Left ventricle myocardium inferior (tissue), 1 donor: ENCODE measurements around the gene GDAP1L1. TPM values are rescaled to one million over a fixed set of nuclear protein-coding genes. Genes with fewer than 3 reads are reported as not detected.
A peak's percentile ranks its signal among the peaks of the same experiment; 100 is the strongest.

Source experiments
- DNase-seq: peaks from one replicate; pipeline ENCODE4 v3.0.0-alpha.2; 2020
- H3K27ac ChIP-seq: fragments of 200-600 bp; replicated peaks from 2 replicates; pipeline ENCODE4 v1.8.0; 2021
- H3K27me3 ChIP-seq: fragments of 200-600 bp; 2 replicates; pipeline ENCODE4 v1.8.0; 2021; ENCODE audit warnings: low read depth
- H3K36me3 ChIP-seq: fragments of 200-600 bp; 2 replicates; pipeline ENCODE4 v1.8.0; 2021
- H3K4me1 ChIP-seq: fragments of 200-600 bp; 2 replicates; pipeline ENCODE4 v1.8.0; 2021
- H3K4me3 ChIP-seq: fragments of 200-600 bp; 2 replicates; pipeline ENCODE4 v1.8.0; 2021; ENCODE audit warnings: mild to moderate bottlenecking, moderate library complexity
- H3K9me3 ChIP-seq: fragments of 200-600 bp; replicated peaks from 2 replicates; pipeline ENCODE4 v1.8.0; 2021
- CTCF ChIP-seq: fragments of 200-600 bp; IDR thresholded peaks from 2 replicates; pipeline ENCODE4 v1.8.0; 2021; ENCODE audit warnings: antibody characterized with exemption, mild to moderate bottlenecking, borderline replicate concordance
- intact Hi-C: fragments of 100-400 bp; cut with micrococcal nuclease; formaldehyde crosslinking; loops from one replicate; pipeline ENCODE4 v1.11.0; 2022
- total RNA-seq: library from RNA; stranded (reverse); fragmentation: NEBNext Ultra II Directional; extraction: Animal tissue kit (Norgen Biotek cat#: 25700); gene quantifications from one replicate; pipeline ENCODE4 v1.2.1, GENCODE V29; 2021
- donor health status: DM: no; HTN: yes; CAD: no; lungs with severe emphysema.

Gene GDAP1L1
- total RNA-seq, 1 donor from 2014 or later: 0.55 TPM

- no peak for DNase-seq
- intact Hi-C loops: no loop called here
- Histone ChIP-seq H3K4me3 (no peak overlapping the region), H3K27ac (peak overlapping the region; percentile 91), H3K36me3 (peaks cover 18% of the 10 kb centered on the region), H3K4me1 (peaks cover 97% of the 10 kb centered on the region), H3K9me3 (no peaks in the 10 kb centered on the region), H3K27me3 (no peaks in the 10 kb centered on the region)
- no peak for TF ChIP-seq CTCF
These were observed 57.3 kb downstream of the GDAP1L1 start for GRCh38 chr20:44304383-44304782.

GRCh38 chr20:44306927-44307326 lies 59.8 kb downstream of the GDAP1L1 start:
- TF ChIP-seq CTCF: no peak
- Histone ChIP-seq H3K27ac (peak overlapping the region; percentile 91), H3K36me3 (peaks cover 18% of the 10 kb centered on the region), H3K4me1 (peaks cover 96% of the 10 kb centered on the region), H3K9me3 (no peaks in the 10 kb centered on the region), H3K4me3 (peak overlapping the region; percentile 0), H3K27me3 (no peaks in the 10 kb centered on the region)
- DNase-seq: no peak
- intact Hi-C loops: no loop called here

- Histone ChIP-seq H3K36me3 (peaks cover 13% of the 10 kb centered on the region), H3K27ac (peak overlapping the region; percentile 91), H3K4me3 (peak overlapping the region; percentile 85), H3K4me1 (peaks cover 65% of the 10 kb centered on the region), H3K27me3 (no peaks in the 10 kb centered on the region), H3K9me3 (no peaks in the 10 kb centered on the region)
- DNase-seq: peak; percentile 61
- TF ChIP-seq CTCF: no peak
- intact Hi-C loops: loop anchor here (5.0 kb wide), 1 partner anchor 93 kb away; no protein-coding TSS in a partner anchor
These were observed 62.9 kb downstream of the GDAP1L1 start for GRCh38 chr20:44309763-44310663.

DNA sequence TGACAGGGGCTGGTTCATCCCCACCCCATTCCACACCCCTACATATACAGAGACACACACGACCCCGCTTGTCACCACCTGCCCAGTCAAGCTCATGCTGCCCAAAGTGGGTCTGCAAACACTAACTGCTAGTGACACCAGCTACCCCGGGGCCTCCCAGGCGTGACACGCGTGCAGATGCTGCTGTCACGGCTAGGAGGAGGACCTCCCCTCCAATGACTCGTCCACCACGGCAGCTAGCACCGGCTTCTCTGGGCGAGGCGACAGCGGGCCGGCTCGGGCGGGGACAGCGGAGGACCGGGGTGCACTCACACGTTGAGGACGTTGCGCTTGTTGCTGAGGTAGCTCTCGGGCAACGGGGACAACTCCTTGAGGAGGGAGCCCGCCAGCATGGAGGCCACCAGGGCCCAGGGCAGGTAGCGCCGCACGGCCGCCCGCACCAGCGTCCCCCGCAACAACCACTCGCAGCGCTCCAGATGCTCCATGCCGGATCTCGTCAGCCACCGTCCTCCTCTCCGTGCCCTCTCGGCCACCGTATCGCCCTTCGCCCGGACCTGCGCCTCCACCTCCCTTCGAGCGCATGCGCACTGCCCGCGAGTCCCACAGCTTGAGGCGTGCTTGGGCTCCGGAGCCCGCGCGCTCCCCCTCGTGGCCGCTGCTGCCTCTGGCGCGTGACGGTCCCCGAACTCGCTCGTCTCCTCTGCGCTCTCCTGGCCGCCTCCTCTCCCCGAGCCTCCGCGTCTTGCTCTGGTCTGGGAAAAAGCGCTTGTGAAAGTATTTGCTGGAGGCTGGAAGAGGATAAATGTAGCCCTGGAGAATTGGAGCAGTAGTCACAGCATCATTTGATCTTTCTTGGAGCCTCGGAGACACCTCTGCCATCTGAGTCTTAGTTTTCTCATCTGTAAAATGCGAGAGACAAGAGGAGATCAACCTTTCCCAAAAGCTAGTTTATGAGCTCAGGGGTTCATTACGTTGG lies 63.8 kb downstream of the GDAP1L1 start, which contains the start of gene FITM2:
Gene FITM2, minus strand, starts transcription at position 539 of the 976 bp plus-strand sequence. Its CDS starts 54 bp downstream, at position 485.
- intact Hi-C loops: loop anchor here (5.0 kb wide), 1 partner anchor 94 kb away; no protein-coding TSS in a partner anchor
- Histone ChIP-seq H3K4me3 (peak within 1 kb of the TSS; percentile 85), H3K9me3 (no peaks in the 10 kb centered on the region), H3K27ac (peak within 1 kb of the TSS; percentile 91), H3K27me3 (no peaks in the 10 kb centered on the region), H3K36me3 (peaks cover 9% of the 10 kb centered on the region), H3K4me1 (peaks cover 56% of the 10 kb centered on the region)
- TF ChIP-seq CTCF: peak; percentile 95
- DNase-seq: peak; percentile 99

GRCh38 chr20:44314870-44315269 lies 67.8 kb downstream of the GDAP1L1 start:
- Histone ChIP-seq H3K4me3 (no peak overlapping the region), H3K27me3 (no peaks in the 10 kb centered on the region), H3K9me3 (no peaks in the 10 kb centered on the region), H3K4me1 (peaks cover 17% of the 10 kb centered on the region), H3K36me3 (no peaks in the 10 kb centered on the region), H3K27ac (no peak overlapping the region)
- intact Hi-C loops: loop anchor here (5.0 kb wide), 1 partner anchor 98 kb away; no protein-coding TSS in a partner anchor
- no peak for TF ChIP-seq CTCF
- DNase-seq: no peak
